Renal cortex interstitium (tissue), 11 donors: Measurements from ENCODE around the gene LIPG. TPM values are rescaled to one million over a fixed set of nuclear protein-coding genes. Genes with fewer than 3 reads are reported as not detected.

Experiments
- DNase-seq, 11 donors: peaks; one replicate each; pipeline ENCODE4 v3.0.0-alpha.2; 2013; ENCODE audit warnings: low read depth in 9 of 11, low spot score in 4 of 11; ENCODE audit errors: extremely low read depth in 1 of 11
- polyA plus RNA-seq, 3 donors: library from polyadenylated mRNA; unstranded; fragments of 120-200 nt; gene quantifications; one replicate each; pipeline ENCODE4 v1.2.1, GENCODE V29; 2013; ENCODE audit not compliant: insufficient read length in 3 of 3

Gene LIPG
- polyA plus RNA-seq, 3 donors = 43.0 to 63.7 (median 44.1) TPM

GRCh38 chr18:49647496-49648168, 85.8 kb downstream of the LIPG start:
- no peak for DNase-seq

DNA sequence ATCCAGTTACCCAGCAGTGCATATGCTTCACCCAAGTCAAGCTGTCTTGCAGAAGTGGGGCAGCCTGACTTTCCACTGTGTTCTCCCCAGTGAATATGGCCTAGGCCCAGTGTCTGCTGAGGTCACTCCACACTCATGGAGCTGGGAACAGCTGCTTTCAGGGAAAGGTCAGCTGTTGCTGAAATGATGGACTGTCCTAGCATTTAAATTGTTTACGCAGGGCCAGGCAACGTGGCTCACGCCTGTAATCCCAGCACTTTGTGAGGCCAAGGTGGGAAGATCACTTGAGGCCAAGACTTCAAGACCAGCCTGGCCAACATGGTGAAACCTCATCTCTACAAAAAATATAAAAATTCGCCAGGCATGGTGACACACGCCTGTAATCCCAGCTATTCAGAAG, 86.5 kb downstream of the LIPG start:
- DNase-seq = no peak

Other genes with a start within 250 kb of the LIPG start
- 10 to 100 TPM; 50.9 to 57.8 (median 52.4) TPM for gene DYM, start 101.4 kb upstream of the LIPG start, polyA plus RNA-seq
- 10 to 100 TPM; 24.6 to 28.7 (median 28.2) TPM for gene C18orf32, start 74.8 kb upstream of the LIPG start, polyA plus RNA-seq
- gene RPL17, start 69.6 kb upstream of the LIPG start, polyA plus RNA-seq = 1,000 to 10,000 TPM; 2,149 to 2,512 (median 2,469) TPM